HepG2 (cell line): ENCODE measurements around the gene ZNF605. TPM values are rescaled to one million over a fixed set of nuclear protein-coding genes. Genes with fewer than 3 reads are reported as not detected.
"Not testable (repeated sequence)": the region's sequence is repeated elsewhere in the genome, so short reads cannot be mapped to it uniquely, and the experiment has no call there.

Experiments used
- ATAC-seq: fragments of 200-7000 bp; cut with Tn5 transposase; 3 replicates; pipeline ENCODE4 v1.9.1; 2020; ENCODE audit warnings: mild to moderate bottlenecking, moderate library complexity
- BruUV-seq: library from RNA; stranded (reverse); fragments of 400-500 nt; replicated peaks from 2 replicates; lab custom pipeline; 2021; lab: Mats Ljungman, UMichigan
- CTCF ChIA-PET: fragments of 300-600 bp; formaldehyde crosslinking; extraction: SDS; loops from one replicate; lab custom pipeline; 2021; ENCODE audit warnings: low total read pairs, inconsistent platforms, low intra/inter-chr PET ratio; lab: Yijun Ruan, JAX
- POLR2A ChIA-PET: fragments of 350-600 bp; sonication (Branson Sonifier 250); formaldehyde crosslinking; loops from one replicate; lab custom pipeline; 2020; ENCODE audit warnings: antibody characterized with exemption, inconsistent platforms; lab: Yijun Ruan, JAX
- DNase-seq: peaks from one replicate; pipeline ENCODE4 v3.0.0-alpha.2; 2015; ENCODE audit warnings: low spot score
- FAIRE-seq: peaks from 3 replicates; lab custom pipeline; 2011; peaks lifted over from hg19 to GRCh38; lab: Jason Lieb, UNC
- H2AFZ ChIP-seq: one replicate; pipeline ENCODE4 v1.6.1; 2011; ENCODE audit warnings: low read length, inconsistent platforms
- H3K27ac ChIP-seq: fragments of 300-600 bp; 3 replicates; pipeline ENCODE4 v1.8.0; 2011; ENCODE audit warnings: mixed run types, mild to moderate bottlenecking, mixed read lengths, low read length, inconsistent platforms; ENCODE audit not compliant: insufficient read depth; ENCODE audit errors: extremely low read length
- H3K27me3 ChIP-seq, 2 experiments: fragments of 200-600 bp in 1 of 2; 2 replicates in 1 of 2; 3 replicates in 1 of 2; pipeline versions ENCODE4 v1.6.0 to v1.8.0; 2011; ENCODE audit warnings: low read length in 2 of 2, mild to moderate bottlenecking in 2 of 2, moderate library complexity in 2 of 2, inconsistent platforms in 1 of 2; ENCODE audit not compliant: insufficient read depth in 2 of 2, control insufficient read depth in 1 of 2
- H3K36me3 ChIP-seq, 2 experiments: fragments of 200-600 bp in 1 of 2; replicated peaks in 1 of 2; 2 replicates in 1 of 2; 3 replicates in 1 of 2; pipeline versions ENCODE4 v1.5.1 to v1.8.0; 2011; ENCODE audit warnings: low read length in 2 of 2, inconsistent platforms in 1 of 2; ENCODE audit not compliant: insufficient read depth in 2 of 2, control insufficient read depth in 1 of 2
- H3K4me1 ChIP-seq: 2 replicates; pipeline ENCODE4 v1.5.1; 2012; ENCODE audit warnings: low read length, inconsistent platforms; ENCODE audit not compliant: insufficient read depth
- H3K4me2 ChIP-seq: 2 replicates; pipeline ENCODE4 v1.6.0; 2011; ENCODE audit warnings: low read depth, low read length, inconsistent platforms
- H3K4me3 ChIP-seq, 3 experiments: fragments of 200-600 bp in 1 of 3; sonication (generic), shearing (Covaris generic) in 1 of 3; replicated peaks in 1 of 3; 2 replicates each; pipeline ENCODE4 v1.5.1; 2011 to 2016; ENCODE audit warnings: low read length in 3 of 3, inconsistent platforms in 2 of 3, low read depth in 2 of 3, mild to moderate bottlenecking in 2 of 3, control low read depth in 1 of 3, mixed read lengths in 1 of 3; ENCODE audit not compliant: insufficient read depth in 1 of 3
- H3K79me2 ChIP-seq: one replicate; pipeline ENCODE4 v1.6.1; 2011; ENCODE audit warnings: low read length, inconsistent platforms; ENCODE audit not compliant: insufficient read depth
- H3K9ac ChIP-seq: 2 replicates; pipeline ENCODE4 v1.6.0; 2011; ENCODE audit warnings: mild to moderate bottlenecking, low read depth, low read length, inconsistent platforms; ENCODE audit not compliant: insufficient read depth
- H3K9me3 ChIP-seq: 2 replicates; pipeline ENCODE4 v1.5.1; 2012; ENCODE audit warnings: mild to moderate bottlenecking, low read length
- H4K20me1 ChIP-seq: 2 replicates; pipeline ENCODE4 v1.6.0; 2011; ENCODE audit warnings: inconsistent platforms, mild to moderate bottlenecking, low read length, moderate library complexity; ENCODE audit not compliant: insufficient read depth
- CTCF ChIP-seq: sonication (generic); formaldehyde crosslinking; IDR thresholded peaks from 2 replicates; pipeline ENCODE4 v1.5.0; 2020; ENCODE audit warnings: mild to moderate bottlenecking, missing genetic modification reagents, moderate library complexity
- GABPA ChIP-seq, 2 experiments: IDR thresholded peaks; 2 replicates each; pipeline ENCODE4 v1.6.1; 2011 to 2016; ENCODE audit warnings: low read depth in 2 of 2, low read length in 1 of 2, missing biosample characterization in 1 of 2, missing genetic modification characterization in 1 of 2
- STAG1 ChIP-seq: sonication (generic); formaldehyde crosslinking; IDR thresholded peaks from 2 replicates; pipeline ENCODE4 v1.4.0; 2020; ENCODE audit warnings: missing genetic modification reagents
- THAP11 ChIP-seq: IDR thresholded peaks from 2 replicates; pipeline ENCODE4 v1.6.1; 2016; ENCODE audit warnings: missing biosample characterization, missing genetic modification reagents
- ZBTB33 ChIP-seq: sonication (generic); formaldehyde crosslinking; IDR thresholded peaks from 2 replicates; pipeline ENCODE4 v1.4.0; 2020; ENCODE audit warnings: missing genetic modification reagents
- ZNF274 ChIP-seq: sonication (generic); formaldehyde crosslinking; IDR thresholded peaks from 2 replicates; pipeline ENCODE4 v1.5.1; 2020; ENCODE audit warnings: mild to moderate bottlenecking, missing genetic modification reagents
- ZNF280B ChIP-seq: sonication (generic); formaldehyde crosslinking; IDR thresholded peaks from 2 replicates; pipeline ENCODE4 v1.5.0; 2020; ENCODE audit warnings: missing genetic modification reagents, mild to moderate bottlenecking, borderline replicate concordance
- WGBS: methylation state at CpG from one replicate; pipeline ENCODE4 v1.1.6; 2017; ENCODE audit warnings: low lambda C conversion rate; 5-methylcytosine and 5-hydroxymethylcytosine counted together
- in situ Hi-C: cut with HindIII; loops from 2 replicates; pipeline ENCODE4 v1.10.0; 2017; ENCODE audit warnings: low pct_unique_long_range_greater_than_20kb; ENCODE audit not compliant: extremely low pct_ligation_motif_present
- intact Hi-C: fragments of 100-400 bp; cut with micrococcal nuclease; formaldehyde crosslinking; loops from one replicate; pipeline ENCODE4 v1.10.0; 2022; ENCODE audit not compliant: unreplicated experiment
- polyA plus RNA-seq, 8 experiments: library from polyadenylated mRNA; depleted of rRNA in 3 of 8; stranded (reverse) in 7 of 8; unstranded in 1 of 8; fragments of >200 nt; fragmentation: Illumina TruSeq in 4 of 8; extraction: Trizol in 4 of 8; gene quantifications; 2 replicates each; pipeline versions ENCODE4 v1.2.1 to v1.2.3, GENCODE V29; 2011 to 2016; ENCODE audit warnings: low read depth in 4 of 8, missing spikeins in 1 of 8, mixed read lengths in 1 of 8; ENCODE audit not compliant: insufficient read depth in 1 of 8
- total RNA-seq, 5 experiments: library from RNA; depleted of rRNA; stranded (reverse); fragments of >200 nt; fragmentation: Illumina TruSeq; extraction: Trizol; gene quantifications; 2 replicates each; pipeline ENCODE4 v1.2.3, GENCODE V29; 2016; ENCODE audit warnings: low read depth in 1 of 5

The ZNF605 gene
- total and polyA plus RNA-seq, 2 of the 13 experiments (the other 11 are each of a cell fraction or from before 2014, with no cell fraction given): 6.7 to 6.8 TPM

- H2AFZ ChIP-seq; H3K27me3 ChIP-seq; intact Hi-C loops; H3K4me2 ChIP-seq; H4K20me1 ChIP-seq; H3K36me3 ChIP-seq; H3K9ac ChIP-seq; FAIRE-seq; BruUV-seq; in situ Hi-C loops; ATAC-seq; H3K27ac ChIP-seq; H3K4me1 ChIP-seq; H3K79me2 ChIP-seq; TF ChIP-seq GABPA (IDR thresholded peaks at IDR 0.05; ENCODE audit: low read depth, low read length): not testable (repeated sequence)
- peaks cover 79% of the 10 kb centered on the region for H3K9me3 ChIP-seq
- whole genome bisulfite sequencing: 15% methylated on average over 9 of the region's 13 CpGs
- peak; percentile 20 for DNase-seq
- 0 out of 2 replicates have a peak, but pooled peaks have one; percentile 12 for TF ChIP-seq GABPA (CRISPR knock-in tag; IDR thresholded peaks at IDR 0.05; ENCODE audit: low read depth)
- TF ChIP-seq CTCF (CRISPR knock-in tag): peak; percentile 60
- peak; percentile 75; the same call in 1 of the 2 replicates for TF ChIP-seq ZBTB33
- TF ChIP-seq STAG1: peak; percentile 56
- peak; percentile 44; the same call in 1 of the 2 replicates for TF ChIP-seq ZNF280B (CRISPR knock-in tag)
- peak; percentile 43 for TF ChIP-seq THAP11 (CRISPR knock-in tag)
- 0 out of 2 replicates have a peak, but pooled peaks have one; percentile 25 for TF ChIP-seq ZNF274 (CRISPR knock-in tag)
- TF ChIP-seq, all 625 proteins: peak for 7; not testable (repeated sequence) for 618
- POLR2A ChIA-PET, H3K4me3 ChIP-seq: not testable (repeated sequence)
- CTCF ChIA-PET: interaction anchor here (1.2 kb wide), 1 partner anchor 204 kb away, joined by 9 read pairs; the partner anchor contains the start of gene ZNF268
Observed at GRCh38 chr12:132976870-132977269, 20.8 kb upstream of the ZNF605 start.
